HepG2 (cell line): ENCODE data around the gene VASN. TPM values are rescaled to one million over a fixed set of nuclear protein-coding genes. Genes with fewer than 3 reads are reported as not detected.

ENCODE experiments used
- ARID5B ChIP-seq: IDR thresholded peaks from 2 replicates; pipeline ENCODE4 v1.4.0; 2020; ENCODE audit warnings: mild to moderate bottlenecking, missing genetic modification reagents
- ARNT ChIP-seq: fragments of 450-650 bp; IDR thresholded peaks from 2 replicates; pipeline ENCODE4 v1.6.1; 2017
- CTCF ChIP-seq: sonication (generic); formaldehyde crosslinking; IDR thresholded peaks from 2 replicates; pipeline ENCODE4 v1.5.0; 2020; ENCODE audit warnings: mild to moderate bottlenecking, missing genetic modification reagents, moderate library complexity
- EZH2 ChIP-seq: conservative IDR thresholded peaks from 2 replicates; pipeline ENCODE4 v1.6.1; 2012; ENCODE audit warnings: mild to moderate bottlenecking, low read depth, low read length, moderate library complexity
- FLYWCH1 ChIP-seq: sonication (generic); formaldehyde crosslinking; IDR thresholded peaks from 2 replicates; pipeline ENCODE4 v1.8.1; 2023; ENCODE audit warnings: mild to moderate bottlenecking, missing genetic modification reagents
- FOXA1 ChIP-seq, 2 experiments: fragments of 450-650 bp in 1 of 2; sonication (generic) in 1 of 2; formaldehyde crosslinking in 1 of 2; IDR thresholded peaks; 2 replicates each; pipeline versions ENCODE4 v1.4.0 to v1.6.1; 2016 to 2020; ENCODE audit warnings: missing genetic modification reagents in 1 of 2
- HDAC6 ChIP-seq: fragments of 200-600 bp; sonication (generic); IDR thresholded peaks from 2 replicates; pipeline ENCODE4 v1.7.0; 2017; ENCODE audit warnings: mild to moderate bottlenecking, antibody characterized with exemption, low read length, low read depth
- IKZF1 ChIP-seq: fragments of 450-650 bp; IDR thresholded peaks from 2 replicates; pipeline ENCODE4 v1.7.1; 2016
- IKZF5 ChIP-seq: IDR thresholded peaks from 2 replicates; pipeline ENCODE4 v1.6.1; 2018; ENCODE audit warnings: missing genetic modification reagents, mild to moderate bottlenecking, missing compliant biosample characterization
- MED13 ChIP-seq: sonication (generic); formaldehyde crosslinking; IDR thresholded peaks from 2 replicates; pipeline ENCODE4 v1.5.0; 2020; ENCODE audit warnings: missing genetic modification reagents
- PBX2 ChIP-seq: IDR thresholded peaks from 2 replicates; pipeline ENCODE4 v1.6.1; 2016; ENCODE audit warnings: control low read depth
- PHB2 ChIP-seq: fragments of 450-650 bp; IDR thresholded peaks from 2 replicates; pipeline ENCODE4 v1.6.1; 2018; ENCODE audit not compliant: partially characterized antibody
- PRMT3 ChIP-seq: sonication (generic); formaldehyde crosslinking; IDR thresholded peaks from 2 replicates; pipeline ENCODE4 v1.8.1; 2022; ENCODE audit warnings: low read depth, mild to moderate bottlenecking, moderate library complexity, missing genetic modification reagents, borderline replicate concordance
- RAD51 ChIP-seq: fragments of 450-650 bp; IDR thresholded peaks from 2 replicates; pipeline ENCODE4 v1.6.1; 2016; ENCODE audit warnings: borderline replicate concordance
- RNF2 ChIP-seq: fragments of 450-650 bp; conservative IDR thresholded peaks from 2 replicates; pipeline ENCODE4 v1.6.1; 2016; ENCODE audit warnings: low read depth
- SETDB1 ChIP-seq: sonication (generic); formaldehyde crosslinking; IDR thresholded peaks from 2 replicates; pipeline ENCODE4 v1.5.1; 2020; ENCODE audit warnings: missing genetic modification reagents, mild to moderate bottlenecking, borderline replicate concordance
- ZBTB3 ChIP-seq: sonication (generic); formaldehyde crosslinking; IDR thresholded peaks from 2 replicates; pipeline ENCODE4 v1.4.0; 2020; ENCODE audit warnings: low read depth, mild to moderate bottlenecking, moderate library complexity, missing genetic modification reagents, borderline replicate concordance
- ZNF543 ChIP-seq: sonication (generic); formaldehyde crosslinking; IDR thresholded peaks from 2 replicates; pipeline ENCODE4 v1.4.0; 2020; ENCODE audit warnings: mild to moderate bottlenecking, missing genetic modification reagents
- ZNF720 ChIP-seq: sonication (generic); formaldehyde crosslinking; IDR thresholded peaks from 2 replicates; pipeline ENCODE4 v1.4.0; 2020; ENCODE audit warnings: missing genetic modification reagents
- ZSCAN25 ChIP-seq: sonication (generic); formaldehyde crosslinking; IDR thresholded peaks from 2 replicates; pipeline ENCODE4 v1.8.0; 2022; ENCODE audit warnings: mild to moderate bottlenecking, missing genetic modification reagents
- polyA plus RNA-seq, 8 experiments: library from polyadenylated mRNA; depleted of rRNA in 3 of 8; stranded (reverse) in 7 of 8; unstranded in 1 of 8; fragments of >200 nt; fragmentation: Illumina TruSeq in 4 of 8; extraction: Trizol in 4 of 8; gene quantifications; 2 replicates each; pipeline versions ENCODE4 v1.2.1 to v1.2.3, GENCODE V29; 2011 to 2016; ENCODE audit warnings: low read depth in 4 of 8, missing spikeins in 1 of 8, mixed read lengths in 1 of 8; ENCODE audit not compliant: insufficient read depth in 1 of 8
- total RNA-seq, 5 experiments: library from RNA; depleted of rRNA; stranded (reverse); fragments of >200 nt; fragmentation: Illumina TruSeq; extraction: Trizol; gene quantifications; 2 replicates each; pipeline ENCODE4 v1.2.3, GENCODE V29; 2016; ENCODE audit warnings: low read depth in 1 of 5

Gene VASN
- total and polyA plus RNA-seq, 2 of the 13 experiments (the other 11 are each of a cell fraction or from before 2014, with no cell fraction given) = 8.4 to 18.2 TPM

- no peak for TF ChIP-seq SETDB1 (CRISPR knock-in tag)
- no peak for TF ChIP-seq EZH2
- no peak for TF ChIP-seq FLYWCH1 (CRISPR knock-in tag)
- no peak for TF ChIP-seq PRMT3 (CRISPR knock-in tag)
- TF ChIP-seq IKZF1 = no peak
- no peak for TF ChIP-seq HDAC6
- TF ChIP-seq ZSCAN25 = peak; percentile 95
- no peak; the same call in none of the 2 replicates for TF ChIP-seq ARID5B
- no peak for TF ChIP-seq RAD51
- TF ChIP-seq IKZF5 (CRISPR knock-in tag) = peak; percentile 69
- TF ChIP-seq ARNT = no peak
- no peak for TF ChIP-seq ZNF720 (CRISPR knock-in tag)
- no peak for TF ChIP-seq PHB2
- peak; percentile 62 for TF ChIP-seq CTCF (CRISPR knock-in tag)
- no peak for TF ChIP-seq FOXA1 (IDR thresholded peaks at IDR 0.05)
- peak; percentile 88 for TF ChIP-seq FOXA1 (CRISPR knock-in tag; IDR thresholded peaks at IDR 0.05)
- peak; percentile 61; the same call in 1 of the 2 replicates for TF ChIP-seq ZNF543 (CRISPR knock-in tag)
- no peak for TF ChIP-seq RNF2
- 0 out of 2 replicates have a peak, but pooled peaks have one; percentile 59 for TF ChIP-seq ZBTB3 (CRISPR knock-in tag)
- no peak for TF ChIP-seq PBX2 (CRISPR knock-in tag)
- TF ChIP-seq MED13 (CRISPR knock-in tag) = 0 out of 2 replicates have a peak, but pooled peaks have one; percentile 29
These were observed 1.1 kb downstream of the VASN start (continued) for GRCh38 chr16:4372578-4373355.
